IMR-90 (cell line): ENCODE data around the gene NAE1. TPM values are rescaled to one million over a fixed set of nuclear protein-coding genes. Genes with fewer than 3 reads are reported as not detected.

ENCODE experiments used
- ATAC-seq: fragments of 200-7000 bp; cut with Tn5 transposase; 2 replicates; pipeline ENCODE4 v1.9.1; 2020; ENCODE audit warnings: low read depth, mild to moderate bottlenecking, moderate library complexity
- Bru-seq: library from RNA; stranded (reverse); fragments of 400-500 nt; gene quantifications from one replicate; lab custom pipeline; 2021; lab: Mats Ljungman, UMichigan
- BruChase-seq, 2 experiments: library from RNA; stranded (reverse); fragments of 400-500 nt; gene quantifications; one replicate each; lab custom pipeline; 2021; lab: Mats Ljungman, UMichigan
- BruUV-seq: library from RNA; stranded (reverse); fragments of 400-500 nt; replicated peaks from 2 replicates; lab custom pipeline; 2021; lab: Mats Ljungman, UMichigan
- CTCF ChIA-PET: fragments of 300-600 bp; formaldehyde crosslinking; extraction: SDS; loops from one replicate; lab custom pipeline; 2021; ENCODE audit warnings: antibody characterized with exemption; lab: Yijun Ruan, JAX
- POLR2A ChIA-PET: fragments of 300-600 bp; sonication (Branson Sonifier 250); formaldehyde crosslinking; loops from one replicate; lab custom pipeline; 2022; ENCODE audit warnings: antibody characterized with exemption; ENCODE audit not compliant: unreplicated experiment; lab: Charles Lee
- DNase-seq: peaks from one replicate; pipeline ENCODE4 v3.0.0; 2013
- H2AFZ ChIP-seq: replicated peaks from 2 replicates; pipeline ENCODE3; 2013; ENCODE audit warnings: low read length, mild to moderate bottlenecking; ENCODE audit not compliant: poor library complexity
- H2AK5ac ChIP-seq: 2 replicates; pipeline ENCODE4 v1.6.1; 2013; ENCODE audit warnings: low read depth, low read length, inconsistent platforms
- H2AK9ac ChIP-seq: replicated peaks from 2 replicates; pipeline ENCODE3; 2013; ENCODE audit warnings: mild to moderate bottlenecking, low read depth, low read length, moderate library complexity; ENCODE audit not compliant: poor library complexity
- H2BK120ac ChIP-seq: 2 replicates; pipeline ENCODE4 v1.6.1; 2013; ENCODE audit warnings: low read depth, low read length, inconsistent platforms
- H2BK15ac ChIP-seq: 3 replicates; pipeline ENCODE4 v1.6.1; 2013; ENCODE audit warnings: low read depth, low read length, inconsistent platforms
- H2BK20ac ChIP-seq: 2 replicates; pipeline ENCODE4 v1.6.1; 2013; ENCODE audit warnings: low read depth, mild to moderate bottlenecking, inconsistent platforms, low read length, moderate library complexity
- H2BK5ac ChIP-seq: 2 replicates; pipeline ENCODE4 v1.6.1; 2013; ENCODE audit warnings: mild to moderate bottlenecking, low read depth, low read length, inconsistent platforms; ENCODE audit not compliant: poor library complexity, severe bottlenecking
- H3K14ac ChIP-seq: replicated peaks from 2 replicates; pipeline ENCODE4 v1.6.1; 2013; ENCODE audit warnings: low read depth, low read length, inconsistent platforms
- H3K18ac ChIP-seq: 2 replicates; pipeline ENCODE4 v1.6.1; 2013; ENCODE audit warnings: low read depth, low read length, control low read depth
- H3K23ac ChIP-seq: 2 replicates; pipeline ENCODE4 v1.6.1; 2013; ENCODE audit warnings: low read depth, low read length, inconsistent platforms
- H3K27ac ChIP-seq: 2 replicates; pipeline ENCODE4 v1.5.1; 2013; ENCODE audit warnings: mild to moderate bottlenecking, control low read depth, low read length; ENCODE audit not compliant: insufficient read depth
- H3K27me3 ChIP-seq: 2 replicates; pipeline ENCODE4 v1.6.1; 2013; ENCODE audit warnings: low read length; ENCODE audit not compliant: control insufficient read depth, insufficient read depth
- H3K36me3 ChIP-seq: 2 replicates; pipeline ENCODE4 v1.6.1; 2013; ENCODE audit warnings: low read length, mixed read lengths; ENCODE audit not compliant: control insufficient read depth, insufficient read depth
- H3K4ac ChIP-seq: 2 replicates; pipeline ENCODE4 v1.6.1; 2013; ENCODE audit warnings: low read depth, low read length, inconsistent platforms
- H3K4me1 ChIP-seq: 2 replicates; pipeline ENCODE4 v1.6.1; 2013; ENCODE audit warnings: low read length, mixed read lengths; ENCODE audit not compliant: control insufficient read depth, insufficient read depth
- H3K4me2 ChIP-seq: 2 replicates; pipeline ENCODE4 v1.6.1; 2013; ENCODE audit warnings: low read depth, mild to moderate bottlenecking, control low read depth, low read length, moderate library complexity
- H3K4me3 ChIP-seq: 2 replicates; pipeline ENCODE4 v1.5.1; 2013; ENCODE audit warnings: low read depth, mild to moderate bottlenecking, control low read depth, low read length, moderate library complexity; ENCODE audit not compliant: insufficient read depth
- H3K56ac ChIP-seq: 2 replicates; pipeline ENCODE4 v1.6.1; 2013; ENCODE audit warnings: low read length, inconsistent platforms; ENCODE audit not compliant: insufficient read depth; ENCODE audit errors: extremely low read depth
- H3K79me1 ChIP-seq, 2 experiments: 2 replicates each; pipeline ENCODE4 v1.6.1; 2013; ENCODE audit warnings: low read length in 2 of 2, inconsistent platforms in 1 of 2, low read depth in 1 of 2
- H3K9ac ChIP-seq: 2 replicates; pipeline ENCODE4 v1.6.1; 2013; ENCODE audit warnings: low read depth, low read length, control low read depth
- H3K9me1 ChIP-seq: 2 replicates; pipeline ENCODE4 v1.6.1; 2013; ENCODE audit warnings: low read length, inconsistent platforms; ENCODE audit not compliant: insufficient read depth
- H3K9me3 ChIP-seq: 2 replicates; pipeline ENCODE4 v1.6.1; 2013; ENCODE audit warnings: low read length; ENCODE audit not compliant: control insufficient read depth, insufficient read depth
- H4K20me1 ChIP-seq: 2 replicates; pipeline ENCODE4 v1.6.1; 2013; ENCODE audit warnings: low read length, inconsistent platforms; ENCODE audit not compliant: insufficient read depth
- H4K5ac ChIP-seq: 2 replicates; pipeline ENCODE4 v1.6.1; 2013; ENCODE audit warnings: mild to moderate bottlenecking, low read depth, low read length, control low read depth
- H4K8ac ChIP-seq, 2 experiments: 2 replicates each; pipeline ENCODE4 v1.6.1; 2013; ENCODE audit warnings: low read depth in 2 of 2, low read length in 2 of 2, control low read depth in 1 of 2, inconsistent platforms in 1 of 2
- H4K91ac ChIP-seq: 2 replicates; pipeline ENCODE4 v1.6.1; 2013; ENCODE audit warnings: low read depth, low read length, inconsistent platforms; ENCODE audit not compliant: insufficient read depth
- CHD1 ChIP-seq: IDR thresholded peaks from 2 replicates; pipeline ENCODE4 v1.6.1; 2012; ENCODE audit warnings: low read depth, low read length, improper control_type of control experiment
- CTCF ChIP-seq: conservative IDR thresholded peaks from 2 replicates; pipeline ENCODE4 v1.5.1; 2012; ENCODE audit warnings: mild to moderate bottlenecking, low read depth, low read length, improper control_type of control experiment
- MAZ ChIP-seq: IDR thresholded peaks from 2 replicates; pipeline ENCODE4 v1.6.1; 2012; ENCODE audit warnings: low read depth, mild to moderate bottlenecking, low read length, improper control_type of control experiment, moderate library complexity, borderline replicate concordance
- POLR2A ChIP-seq: IDR thresholded peaks from 2 replicates; pipeline ENCODE4 v1.6.1; 2012; ENCODE audit warnings: mild to moderate bottlenecking, low read depth, low read length
- RAD21 ChIP-seq: IDR thresholded peaks from 2 replicates; pipeline ENCODE4 v1.6.1; 2012; ENCODE audit warnings: low read length, improper control_type of control experiment
- RFX5 ChIP-seq: IDR thresholded peaks from 2 replicates; pipeline ENCODE4 v1.8.0; 2012; ENCODE audit warnings: low read depth, mild to moderate bottlenecking, low read length, moderate library complexity
- SMC3 ChIP-seq: fragments of 150-350 bp; IDR thresholded peaks from 2 replicates; pipeline ENCODE4 v1.6.1; 2016; ENCODE audit warnings: low read depth, mild to moderate bottlenecking, antibody characterized with exemption, low read length, moderate library complexity
- WGBS, 2 experiments: methylation state at CpG; one replicate each; pipeline versions ENCODE4 v1.1.5 to v1.1.7; 2013; ENCODE audit warnings: missing lambda C conversion rate in 2 of 2; ENCODE audit not compliant: insufficient read length in 1 of 2; ENCODE audit errors: extremely low coverage in 2 of 2; 5-methylcytosine and 5-hydroxymethylcytosine counted together
- dilution Hi-C: fragments of 300-500 bp; cut with HindIII; formaldehyde crosslinking; loops from one replicate; pipeline ENCODE4 v1.14.3; 2018; ENCODE audit warnings: low sequenced_read_pairs; ENCODE audit not compliant: unreplicated experiment
- in situ Hi-C: fragments of 300-500 bp; cut with MboI; formaldehyde crosslinking; loops from 3 replicates; pipeline ENCODE4 v1.14.3; 2019; ENCODE audit warnings: low sequenced_read_pairs, inconsistent platforms, mixed read lengths
- intact Hi-C: fragments of 100-400 bp; cut with micrococcal nuclease; formaldehyde crosslinking; loops from 2 replicates; pipeline ENCODE4 v1.10.0; 2022
- long read RNA-seq: library from polyadenylated mRNA; unstranded; transcript quantifications from one replicate; pipeline ENCODE4 v2.0.0, GENCODE V29; 2021; ENCODE audit not compliant: unreplicated experiment
- polyA plus RNA-seq, 3 experiments: library from polyadenylated mRNA; depleted of rRNA; stranded (reverse); fragments of >200 nt; gene quantifications; 2 replicates each; pipeline ENCODE4 v1.2.3, GENCODE V29; 2012; ENCODE audit warnings: low replicate concordance in 1 of 3
- total RNA-seq: library from RNA; depleted of rRNA; stranded (reverse); fragments of >200 nt; gene quantifications from 2 replicates; pipeline ENCODE4 v1.2.3, GENCODE V29; 2012; rRNA removed

The NAE1 gene
- total RNA-seq (36.7 and 49.4 TPM in 2 replicates), polyA plus RNA-seq (2012; rRNA removed) (25.7 and 33.0 TPM in 2 replicates), Bru-seq, nascent RNA (percentile 74 among the genes with signal in this experiment), BruChase-seq, experiment 1, labeled RNA remaining after a 6-hour chase (percentile 81 among the genes with signal in this experiment), BruChase-seq, experiment 2, labeled RNA remaining after a 2-hour chase (percentile 77 among the genes with signal in this experiment)
- polyA plus RNA-seq (2012; cell fraction: cytosol; rRNA removed): 7.6 and 8.1 TPM in 2 replicates
- polyA plus RNA-seq (2012; cell fraction: nucleus; rRNA removed; ENCODE audit: low replicate concordance): 8.0 and 28.2 TPM in 2 replicates
- long read RNA-seq, transcript NAE1-201 (20 exons, 1,837 nt): major isoform, 47 of 61 reads
- long read RNA-seq, partial matches to known transcripts: 3 of 61 reads
- long read RNA-seq, other reads (novel, unspliced or antisense): 6 of 61 reads

GRCh38 chr16:66830422-66831404, at the start of gene NAE1:
Gene NAE1 (minus strand): TSS chr16:66830976. CDS start chr16:66830899, 77 bp downstream.
- no peak within 1 kb of the TSS; the same call in 2 of the 3 replicates for H2BK15ac ChIP-seq
- H4K5ac ChIP-seq: peak within 1 kb of the TSS; percentile 86
- intact Hi-C loops: loop anchor here (1.0 kb wide), 1 partner anchor 43 kb away; no protein-coding TSS in a partner anchor
- H3K9ac ChIP-seq: peak within 1 kb of the TSS; percentile 47
- TF ChIP-seq RAD21: peak; percentile 54
- TF ChIP-seq CHD1: no peak
- TF ChIP-seq CTCF: peak; percentile 98
- peak; percentile 77 for TF ChIP-seq POLR2A
- no peak for TF ChIP-seq MAZ
- no peak for TF ChIP-seq RFX5
- peak; percentile 54 for TF ChIP-seq SMC3
- peak within 1 kb of the TSS; percentile 57 for H3K27ac ChIP-seq
- DNase-seq (peak; percentile 81), ATAC-seq (peak; percentile 99)
- H3K27me3 ChIP-seq: no peaks in the 10 kb centered on the region
- H2BK120ac ChIP-seq: no peak within 1 kb of the TSS
- ChIA-PET CTCF (interaction anchor here (0.5 to 3.2 kb wide), 25 partner anchors 12 to 354 kb away, joined by 3 to 22 read pairs (median 5); partner anchors contain the start of genes DYNC1LI2 and PDP2), POLR2A (interaction anchor here (0.5 to 1.2 kb wide), 3 partner anchors 10 to 42 kb away, joined by 3 to 5 read pairs (median 3); no protein-coding TSS in a partner anchor)
- H4K8ac ChIP-seq: peak within 1 kb of the TSS; percentile 62 to 98
- H3K23ac ChIP-seq: no peak within 1 kb of the TSS; the same call in 1 of the 2 replicates
- in situ Hi-C loops: no loop called here
- H2AK9ac ChIP-seq: peak within 1 kb of the TSS; percentile 86
- H4K91ac ChIP-seq: no peak within 1 kb of the TSS; the same call in none of the 2 replicates
- peak within 1 kb of the TSS; percentile 75 for H3K4me3 ChIP-seq
- BruUV-seq: no TSS peak
- peak within 1 kb of the TSS; percentile 99 for H2AFZ ChIP-seq
- H3K14ac ChIP-seq: 0 out of 2 replicates have a peak within 1 kb of the TSS, but pooled peaks have one; percentile 69
- H4K20me1 ChIP-seq: peaks cover 6% of the 10 kb centered on the region; the same call in 1 of the 2 replicates
- WGBS, 2 experiments: 0% methylated on average over 53 of the region's 84 CpGs; no CpG with 5 or more reads in 1 of the 2 experiments
- no peak within 1 kb of the TSS for H3K56ac ChIP-seq
- H3K4me1 ChIP-seq: peaks cover 12% of the 10 kb centered on the region
- dilution Hi-C loops: no loop called here
- H3K79me1 ChIP-seq: peaks cover 23 to 34% of the 10 kb centered on the region in 2 experiments
- no peak within 1 kb of the TSS for H3K4ac ChIP-seq
- H2BK20ac ChIP-seq: no peak within 1 kb of the TSS
- no peaks in the 10 kb centered on the region for H3K9me3 ChIP-seq
- peaks cover 5% of the 10 kb centered on the region for H3K36me3 ChIP-seq
- H2AK5ac ChIP-seq: no peak within 1 kb of the TSS
- peak within 1 kb of the TSS; percentile 87 for H3K4me2 ChIP-seq
- H3K9me1 ChIP-seq: peaks cover 6% of the 10 kb centered on the region; the same call in 1 of the 2 replicates
- H2BK5ac ChIP-seq: peak within 1 kb of the TSS; percentile 57
- H3K18ac ChIP-seq: no peak within 1 kb of the TSS
